K562 (cell line): Measurements from ENCODE around the gene ZNF107. TPM values are rescaled to one million over a fixed set of nuclear protein-coding genes. Genes with fewer than 3 reads are reported as not detected.

Source experiments
- ATAC-seq: fragments of 200-7000 bp; cut with Tn5 transposase; 3 replicates; pipeline ENCODE4 v1.9.1; 2020; ENCODE audit warnings: moderate library complexity
- BruUV-seq: library from RNA; stranded (reverse); fragments of 400-500 nt; replicated peaks from 2 replicates; lab custom pipeline; 2021; lab: Mats Ljungman, UMichigan
- CTCF ChIA-PET: fragments of 300-600 bp; formaldehyde crosslinking; extraction: SDS; loops from one replicate; lab custom pipeline; 2021; ENCODE audit warnings: low intra/inter-chr PET ratio; lab: Yijun Ruan, JAX
- POLR2A ChIA-PET: fragments of 300-600, 350-650 bp; sonication (Branson Sonifier 250); formaldehyde crosslinking; extraction: SDS; loops from one replicate; lab custom pipeline; 2021; ENCODE audit warnings: antibody characterized with exemption, inconsistent platforms; lab: Yijun Ruan, JAX
- DNase-seq, 4 experiments: peaks; one replicate each; pipeline versions ENCODE4 v3.0.0 to v3.0.0-alpha.2; 2011 to 2018; ENCODE audit warnings: low spot score in 3 of 4, mixed read lengths in 3 of 4; ENCODE audit errors: extremely low read depth in 1 of 4
- FAIRE-seq: peaks from 2 replicates; lab custom pipeline; 2011; peaks lifted over from hg19 to GRCh38; lab: Jason Lieb, UNC
- H2AFZ ChIP-seq: 2 replicates; pipeline ENCODE4 v1.6.0; 2011; ENCODE audit warnings: low read depth, low read length, control low read depth, inconsistent platforms
- H3K27ac ChIP-seq: fragments of 200-600 bp; 3 replicates; pipeline ENCODE4 v1.8.0; 2011; ENCODE audit warnings: low read depth, mild to moderate bottlenecking, control low read depth, inconsistent platforms, low read length, moderate library complexity, mixed read lengths; ENCODE audit errors: extremely low read depth
- H3K27me3 ChIP-seq, 2 experiments: fragments of 300-600 bp in 1 of 2; 2 replicates in 1 of 2; 3 replicates in 1 of 2; pipeline versions ENCODE4 v1.6.0 to v1.8.0; 2011; ENCODE audit warnings: inconsistent platforms in 2 of 2, low read length in 2 of 2, mild to moderate bottlenecking in 1 of 2, mixed read lengths in 1 of 2, moderate library complexity in 1 of 2; ENCODE audit not compliant: control insufficient read depth in 2 of 2, insufficient read depth in 2 of 2
- H3K36me3 ChIP-seq: fragments of 300-600 bp; 3 replicates; pipeline ENCODE4 v1.8.0; 2011; ENCODE audit warnings: mild to moderate bottlenecking, low read length, inconsistent platforms; ENCODE audit not compliant: control insufficient read depth, insufficient read depth
- H3K4me1 ChIP-seq, 2 experiments: fragments of 200-600 bp in 1 of 2; replicated peaks in 1 of 2; 2 replicates in 1 of 2; 3 replicates in 1 of 2; pipeline versions ENCODE4 v1.5.1 to v1.8.0; 2011; ENCODE audit warnings: inconsistent platforms in 2 of 2, low read length in 2 of 2, mild to moderate bottlenecking in 1 of 2, mixed read lengths in 1 of 2, moderate library complexity in 1 of 2; ENCODE audit not compliant: control insufficient read depth in 2 of 2, insufficient read depth in 2 of 2
- H3K4me2 ChIP-seq: 2 replicates; pipeline ENCODE4 v1.6.1; 2011; ENCODE audit warnings: low read length, control low read depth, inconsistent platforms, mixed read lengths; ENCODE audit not compliant: insufficient read depth
- H3K4me3 ChIP-seq: fragments of 200-600 bp; sonication (generic), shearing (Covaris generic); 2 replicates; pipeline ENCODE4 v1.5.1; 2016; ENCODE audit warnings: control low read depth, inconsistent platforms
- H3K79me2 ChIP-seq: fragments of 200-600 bp; 3 replicates; pipeline ENCODE4 v1.8.0; 2011; ENCODE audit warnings: low read length, inconsistent platforms; ENCODE audit not compliant: control insufficient read depth, insufficient read depth
- H3K9ac ChIP-seq, 2 experiments: 2 replicates each; pipeline versions ENCODE4 v1.6.0 to v1.6.1; 2011; ENCODE audit warnings: low read depth in 2 of 2, low read length in 2 of 2, control low read depth in 1 of 2, inconsistent platforms in 1 of 2, mild to moderate bottlenecking in 1 of 2, mixed read lengths in 1 of 2; ENCODE audit not compliant: insufficient read depth in 1 of 2
- H3K9me1 ChIP-seq: one replicate; pipeline ENCODE4 v1.6.0; 2011; ENCODE audit warnings: inconsistent platforms, mild to moderate bottlenecking, low read length, moderate library complexity; ENCODE audit not compliant: control insufficient read depth, insufficient read depth
- H3K9me3 ChIP-seq: replicated peaks from 2 replicates; pipeline ENCODE4 v1.5.1; 2011; ENCODE audit warnings: low read depth, low read length, inconsistent platforms; ENCODE audit not compliant: control insufficient read depth, insufficient read depth
- H4K20me1 ChIP-seq: replicated peaks from 2 replicates; pipeline ENCODE4 v1.6.1; 2011; ENCODE audit warnings: low read length, inconsistent platforms, mixed read lengths; ENCODE audit not compliant: control insufficient read depth, insufficient read depth
- CEBPB ChIP-seq: fragments of 450-650 bp; IDR thresholded peaks from 2 replicates; pipeline ENCODE4 v1.6.1; 2016; ENCODE audit warnings: missing genetic modification characterization, missing compliant biosample characterization
- GATA2 ChIP-seq: sonication (generic); formaldehyde crosslinking; IDR thresholded peaks from 2 replicates; pipeline ENCODE4 v1.4.0; 2020; ENCODE audit warnings: mild to moderate bottlenecking, missing genetic modification reagents
- NCOA4 ChIP-seq: fragments of 450-650 bp; IDR thresholded peaks from 2 replicates; pipeline ENCODE4 v1.6.1; 2018; ENCODE audit warnings: mild to moderate bottlenecking; ENCODE audit not compliant: partially characterized antibody
- NUFIP1 ChIP-seq: fragments of 450-650 bp; IDR thresholded peaks from 2 replicates; pipeline ENCODE4 v1.6.1; 2018; ENCODE audit not compliant: partially characterized antibody
- RAD21 ChIP-seq, 2 experiments: fragments of 250-450 bp in 1 of 2; fragments of 450-650 bp in 1 of 2; sonication (Bioruptor Pico) in 1 of 2; formaldehyde crosslinking in 1 of 2; IDR thresholded peaks in 1 of 2; conservative IDR thresholded peaks in 1 of 2; 2 replicates each; pipeline versions ENCODE4 v1.4.0 to v1.8.0; 2020 to 2022; ENCODE audit warnings: mild to moderate bottlenecking in 2 of 2, moderate library complexity in 1 of 2
- WGBS: fragments of 100-300 bp; shearing (Covaris generic); methylation state at CpG from one replicate; pipeline ENCODE4 v1.1.6; 2016; ENCODE audit warnings: low coverage, mixed read lengths; ENCODE audit not compliant: insufficient coverage; ENCODE audit errors: missing lambda C conversion rate; 5-methylcytosine and 5-hydroxymethylcytosine counted together
- in situ Hi-C: fragments of 300-500 bp; cut with MboI; formaldehyde crosslinking; loops from 4 replicates; pipeline ENCODE4 v1.15.0; 2018; ENCODE audit warnings: inconsistent platforms, mixed read lengths
- intact Hi-C: fragments of 100-400 bp; cut with micrococcal nuclease; formaldehyde crosslinking; loops from 2 replicates; pipeline ENCODE4 v1.14.2; 2022
- polyA plus RNA-seq, 8 experiments: library from polyadenylated mRNA; depleted of rRNA in 4 of 8; stranded (reverse) in 5 of 8; unstranded in 3 of 8; fragments of >200 nt; fragmentation: Nextera tagmentation in 2 of 8; fragmentation: Illumina TruSeq in 1 of 8; extraction: Ambion mirVana in 2 of 8; extraction: Trizol in 1 of 8; gene quantifications; 2 replicates each; pipeline versions ENCODE4 v1.2.1 to v1.2.3, GENCODE V29; 2011 to 2014; ENCODE audit warnings: inconsistent platforms in 1 of 8, missing spikeins in 1 of 8
- total RNA-seq, 7 experiments: library from RNA; depleted of rRNA in 6 of 7; stranded (reverse); fragments of >200 nt in 6 of 7; fragmentation: Illumina TruSeq in 2 of 7; extraction: Trizol in 2 of 7; gene quantifications; 2 replicates each; pipeline versions ENCODE4 v1.2.1 to v1.2.3, GENCODE V29; 2011 to 2021; ENCODE audit warnings: low replicate concordance in 1 of 7
- TF ChIP-seq, protein P1 (sequence below): fragments of 250-450 bp; sonication (Bioruptor Pico); IDR thresholded peaks from 2 replicates; pipeline ENCODE4 v1.5.0; 2020; ENCODE audit warnings: mild to moderate bottlenecking, borderline replicate concordance
- TF ChIP-seq, protein P2 (sequence below): fragments of 250-450 bp; sonication (Bioruptor Pico); IDR thresholded peaks from 2 replicates; pipeline ENCODE4 v1.8.0; 2022; ENCODE audit warnings: inconsistent platforms
- TF ChIP-seq, protein P3 (sequence below), 3 experiments: IDR thresholded peaks in 2 of 3; conservative IDR thresholded peaks in 1 of 3; 2 replicates each; pipeline ENCODE4 v1.5.1; 2011 to 2012; ENCODE audit warnings: low read length in 3 of 3, mild to moderate bottlenecking in 3 of 3, control low read depth in 2 of 3, improper control_type of control experiment in 1 of 3, inconsistent platforms in 1 of 3, low read depth in 1 of 3, mixed read lengths in 1 of 3, moderate library complexity in 1 of 3; ENCODE audit not compliant: insufficient read depth in 2 of 3

ZNF107 gene
- total and polyA plus RNA-seq, 9 of the 15 experiments (the other 6 are each of a cell fraction or from before 2014, with no cell fraction given): 2.4 to 14.2 (median 7.9) TPM

DNA sequence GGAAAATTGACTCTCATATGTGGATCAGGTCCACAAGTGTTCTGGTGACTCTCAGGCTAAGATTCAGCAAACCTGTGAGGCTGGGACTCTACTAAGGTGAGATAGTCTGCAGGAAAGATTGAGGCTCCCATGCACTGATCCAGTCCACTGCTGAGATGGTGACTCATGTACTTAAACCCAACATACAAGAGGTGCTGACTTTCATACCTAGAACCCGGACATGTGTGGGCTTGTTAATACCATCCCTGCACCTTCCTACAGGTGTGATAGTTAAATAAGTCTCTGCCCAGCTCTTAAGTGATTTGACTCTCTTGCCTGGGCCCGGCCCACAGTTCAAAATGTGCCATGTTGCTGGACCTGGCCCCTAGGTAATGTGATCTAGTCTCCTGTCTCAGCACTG, 27.1 kb upstream of the ZNF107 start (continued):
- TF ChIP-seq, protein P1, sequence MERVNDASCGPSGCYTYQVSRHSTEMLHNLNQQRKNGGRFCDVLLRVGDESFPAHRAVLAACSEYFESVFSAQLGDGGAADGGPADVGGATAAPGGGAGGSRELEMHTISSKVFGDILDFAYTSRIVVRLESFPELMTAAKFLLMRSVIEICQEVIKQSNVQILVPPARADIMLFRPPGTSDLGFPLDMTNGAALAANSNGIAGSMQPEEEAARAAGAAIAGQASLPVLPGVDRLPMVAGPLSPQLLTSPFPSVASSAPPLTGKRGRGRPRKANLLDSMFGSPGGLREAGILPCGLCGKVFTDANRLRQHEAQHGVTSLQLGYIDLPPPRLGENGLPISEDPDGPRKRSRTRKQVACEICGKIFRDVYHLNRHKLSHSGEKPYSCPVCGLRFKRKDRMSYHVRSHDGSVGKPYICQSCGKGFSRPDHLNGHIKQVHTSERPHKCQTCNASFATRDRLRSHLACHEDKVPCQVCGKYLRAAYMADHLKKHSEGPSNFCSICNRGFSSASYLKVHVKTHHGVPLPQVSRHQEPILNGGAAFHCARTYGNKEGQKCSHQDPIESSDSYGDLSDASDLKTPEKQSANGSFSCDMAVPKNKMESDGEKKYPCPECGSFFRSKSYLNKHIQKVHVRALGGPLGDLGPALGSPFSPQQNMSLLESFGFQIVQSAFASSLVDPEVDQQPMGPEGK (CRISPR knock-in tag): no peak
- TF ChIP-seq, protein P2, sequence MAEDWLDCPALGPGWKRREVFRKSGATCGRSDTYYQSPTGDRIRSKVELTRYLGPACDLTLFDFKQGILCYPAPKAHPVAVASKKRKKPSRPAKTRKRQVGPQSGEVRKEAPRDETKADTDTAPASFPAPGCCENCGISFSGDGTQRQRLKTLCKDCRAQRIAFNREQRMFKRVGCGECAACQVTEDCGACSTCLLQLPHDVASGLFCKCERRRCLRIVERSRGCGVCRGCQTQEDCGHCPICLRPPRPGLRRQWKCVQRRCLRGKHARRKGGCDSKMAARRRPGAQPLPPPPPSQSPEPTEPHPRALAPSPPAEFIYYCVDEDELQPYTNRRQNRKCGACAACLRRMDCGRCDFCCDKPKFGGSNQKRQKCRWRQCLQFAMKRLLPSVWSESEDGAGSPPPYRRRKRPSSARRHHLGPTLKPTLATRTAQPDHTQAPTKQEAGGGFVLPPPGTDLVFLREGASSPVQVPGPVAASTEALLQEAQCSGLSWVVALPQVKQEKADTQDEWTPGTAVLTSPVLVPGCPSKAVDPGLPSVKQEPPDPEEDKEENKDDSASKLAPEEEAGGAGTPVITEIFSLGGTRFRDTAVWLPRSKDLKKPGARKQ: no peak
- TF ChIP-seq GATA2 (CRISPR knock-in tag) (no peak), NUFIP1 (no peak)

DNA sequence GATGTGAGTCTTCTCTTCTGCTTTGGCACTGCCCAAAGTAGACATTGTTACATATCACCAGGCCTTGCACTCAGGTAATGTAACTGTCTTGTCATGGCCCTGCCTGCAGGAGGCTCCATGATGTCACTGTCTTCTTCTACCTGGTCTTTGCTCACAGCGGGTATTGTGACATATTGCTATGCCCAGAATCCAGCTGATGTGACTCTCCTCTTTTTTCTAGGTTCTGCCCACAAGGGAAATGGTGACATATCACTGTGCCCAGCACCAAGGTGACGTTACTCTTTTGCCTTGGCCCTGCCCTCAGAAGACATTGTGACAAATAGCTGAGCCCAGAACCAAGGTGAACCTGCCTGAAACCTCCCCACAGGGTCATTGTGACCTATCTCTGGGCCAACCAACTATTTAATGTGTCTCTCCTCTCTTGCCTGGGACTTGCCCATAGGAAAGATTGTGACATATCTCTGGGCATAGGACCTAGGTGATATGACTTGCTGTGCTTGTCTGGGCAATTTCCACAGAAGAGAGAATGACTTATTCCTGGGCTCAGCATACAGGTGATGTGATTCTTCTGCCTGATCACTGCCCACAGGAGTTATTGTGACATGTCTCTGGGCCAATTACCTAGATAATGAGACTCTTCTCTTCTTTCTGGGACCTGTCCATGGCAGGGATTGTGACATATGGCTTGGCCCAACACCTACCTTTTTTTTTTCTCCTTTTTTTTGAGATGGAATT, 26.5 kb upstream of the ZNF107 start:
- DNase-seq (peak in 1 of 4 experiments; percentile 6), FAIRE-seq (no peak), ATAC-seq (peak; percentile 70)
- WGBS: 6% methylated on average over 2 of the region's 2 CpGs
- H3K79me2 ChIP-seq: no peaks in the 10 kb centered on the region
- ChIA-PET CTCF (no interaction called here), POLR2A (no interaction called here)
- in situ Hi-C loops: loop anchor here (25.0 kb wide), 1 partner anchor 673 kb away; no protein-coding TSS in a partner anchor
- H3K27me3 ChIP-seq: no peaks in the 10 kb centered on the region
- H3K9ac ChIP-seq: no peak overlapping the region
- no peak overlapping the region for H3K27ac ChIP-seq
- no peaks in the 10 kb centered on the region for H3K36me3 ChIP-seq
- H2AFZ ChIP-seq: no peak overlapping the region
- H3K4me3 ChIP-seq: no peak overlapping the region
- no peaks in the 10 kb centered on the region for H4K20me1 ChIP-seq
- TF ChIP-seq, protein P3, sequence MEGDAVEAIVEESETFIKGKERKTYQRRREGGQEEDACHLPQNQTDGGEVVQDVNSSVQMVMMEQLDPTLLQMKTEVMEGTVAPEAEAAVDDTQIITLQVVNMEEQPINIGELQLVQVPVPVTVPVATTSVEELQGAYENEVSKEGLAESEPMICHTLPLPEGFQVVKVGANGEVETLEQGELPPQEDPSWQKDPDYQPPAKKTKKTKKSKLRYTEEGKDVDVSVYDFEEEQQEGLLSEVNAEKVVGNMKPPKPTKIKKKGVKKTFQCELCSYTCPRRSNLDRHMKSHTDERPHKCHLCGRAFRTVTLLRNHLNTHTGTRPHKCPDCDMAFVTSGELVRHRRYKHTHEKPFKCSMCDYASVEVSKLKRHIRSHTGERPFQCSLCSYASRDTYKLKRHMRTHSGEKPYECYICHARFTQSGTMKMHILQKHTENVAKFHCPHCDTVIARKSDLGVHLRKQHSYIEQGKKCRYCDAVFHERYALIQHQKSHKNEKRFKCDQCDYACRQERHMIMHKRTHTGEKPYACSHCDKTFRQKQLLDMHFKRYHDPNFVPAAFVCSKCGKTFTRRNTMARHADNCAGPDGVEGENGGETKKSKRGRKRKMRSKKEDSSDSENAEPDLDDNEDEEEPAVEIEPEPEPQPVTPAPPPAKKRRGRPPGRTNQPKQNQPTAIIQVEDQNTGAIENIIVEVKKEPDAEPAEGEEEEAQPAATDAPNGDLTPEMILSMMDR (IDR thresholded peaks at IDR 0.05 in 2 of 3, conservative IDR thresholded peaks at IDR 0.05 in 1 of 3; ENCODE audit: insufficient read depth in 2 of 3, low read depth in 1 of 3, low read length in 3 of 3): peak in 2 of 3 experiments; percentile 31 to 34; a peak in 1 of 6 replicates
- TF ChIP-seq RAD21 (CRISPR knock-in tag; conservative IDR thresholded peaks at IDR 0.05 in 1 of 2, IDR thresholded peaks at IDR 0.05 in 1 of 2) (peak in 1 of 2 experiments; percentile 41; a peak in 2 of 4 replicates), CEBPB (tag) (peak; percentile 62), NCOA4 (no peak)
- intact Hi-C loops: loop anchor here (5.0 kb wide), 3 partner anchors 158 to 308 kb away; no protein-coding TSS in a partner anchor
- H3K4me1 ChIP-seq: no peaks in the 10 kb centered on the region
- H3K4me2 ChIP-seq: no peak overlapping the region
- BruUV-seq: no TSS peak
- no peaks in the 10 kb centered on the region for H3K9me1 ChIP-seq
- peaks cover 8% of the 10 kb centered on the region; the same call in 1 of the 2 replicates for H3K9me3 ChIP-seq
